Spleen (tissue), 7 donors: ENCODE measurements around the gene STX12.

Source experiments
- CTCF ChIP-seq, 11 experiments: fragments of 200-600 bp in 7 of 11; fragments of 450-650 bp in 4 of 11; sonication (generic) in 4 of 11; IDR thresholded peaks in 8 of 11; conservative IDR thresholded peaks in 3 of 11; 1 replicate in 7 of 11; 2 replicates in 4 of 11; pipeline versions ENCODE4 v1.4.0 to v1.8.0; 2016 to 2021; ENCODE audit warnings: antibody characterized with exemption in 11 of 11, inconsistent platforms in 4 of 11, mild to moderate bottlenecking in 1 of 11
- POLR2A ChIP-seq, 3 donors: fragments of 450-650 bp; IDR thresholded peaks; one replicate each; pipeline ENCODE4 v1.5.1; 2017; ENCODE audit warnings: antibody characterized with exemption in 3 of 3, mild to moderate bottlenecking in 1 of 3
- POLR2AphosphoS5 ChIP-seq, 3 donors: sonication (generic); formaldehyde crosslinking; IDR thresholded peaks; one replicate each; pipeline ENCODE4 v1.5.1; 2017; ENCODE audit warnings: antibody characterized with exemption in 3 of 3
- donor health status: DM: no; HTN: no; CAD: no; lungs with moderate emphysema.
- donor health status: DM: no; HTN: no; CAD: no.
- donor health status: DM: no; HTN: no; CAD: no.

- TF ChIP-seq CTCF (IDR thresholded peaks at IDR 0.05 in 8 of 11, conservative IDR thresholded peaks at IDR 0.05 in 3 of 11) (no peak), POLR2A (IDR thresholded peaks at IDR 0.05) (no peak), POLR2AphosphoS5 (IDR thresholded peaks at IDR 0.05) (no peak)
Measured at GRCh38 chr1:27806758-27807157, 33.7 kb downstream of the STX12 start.
